ENCODE measurements around the gene STYXL2. TPM values are rescaled to one million over a fixed set of nuclear protein-coding genes. Genes with fewer than 3 reads are reported as not detected.

The STYXL2 gene
- total and polyA plus RNA-seq, 2 donors (not counting 3 experiments of a cell fraction or from before 2014, with no cell fraction given), result not detected

DNA sequence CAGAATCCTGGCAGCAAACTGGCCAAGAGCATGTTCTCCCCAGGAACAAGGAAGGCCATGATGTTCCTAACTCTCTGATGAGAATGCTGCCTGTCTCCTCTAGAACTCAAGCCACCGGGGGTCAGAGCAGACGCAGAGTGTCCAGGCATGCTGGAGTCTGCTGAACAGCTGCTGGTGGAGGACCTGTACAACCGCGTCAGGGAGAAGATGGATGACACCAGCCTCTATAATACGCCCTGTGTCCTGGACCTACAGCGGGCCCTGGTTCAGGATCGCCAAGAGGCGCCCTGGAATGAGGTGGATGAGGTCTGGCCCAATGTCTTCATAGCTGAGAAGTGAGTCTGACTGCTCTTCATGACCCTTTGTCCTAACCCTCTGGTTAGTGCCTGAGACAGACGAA lies 23.4 kb downstream of the STYXL2 start:
- FAIRE-seq, result no peak
- ChIA-PET CTCF (no interaction called here), POLR2A (no interaction called here)

DNA sequence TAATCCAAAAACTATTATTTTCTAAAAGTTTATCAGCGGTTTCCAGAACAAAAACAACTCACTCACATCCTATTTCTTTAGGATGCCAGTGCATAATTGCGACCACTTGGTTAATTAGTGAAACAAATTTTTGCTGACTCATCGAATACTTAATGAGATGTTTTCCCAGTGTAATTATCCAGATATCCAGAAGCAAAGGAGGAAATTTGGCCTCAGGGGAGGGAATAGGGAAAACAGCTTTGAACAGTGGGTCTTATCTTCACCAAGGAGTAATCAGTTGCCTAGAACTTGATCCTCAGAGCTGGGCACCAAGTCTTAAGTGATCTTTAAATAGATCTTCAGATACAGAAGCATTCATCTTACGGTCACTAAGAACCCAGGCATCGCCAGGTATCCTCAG lies 24.3 kb downstream of the STYXL2 start:
- TF ChIP-seq POLR2AphosphoS5 (IDR thresholded peaks at IDR 0.05; ENCODE audit: insufficient read depth, low read depth, low read length) (no peak), FOS (IDR thresholded peaks at IDR 0.05; ENCODE audit: borderline replicate concordance, insufficient read depth, low read length) (no peak), MYC (IDR thresholded peaks at IDR 0.05; ENCODE audit: low read depth, low read length) (no peak), GATA2 (IDR thresholded peaks at IDR 0.05; ENCODE audit: insufficient read depth, insufficient read length, low read depth, low read length) (no peak), JUN (IDR thresholded peaks at IDR 0.05; ENCODE audit: borderline replicate concordance, insufficient read depth, insufficient read length, low read depth) (no peak), MAX (IDR thresholded peaks at IDR 0.05; ENCODE audit: insufficient read depth, insufficient read length) (no peak), EZH2 (IDR thresholded peaks at IDR 0.05; ENCODE audit: borderline replicate concordance, low read depth, low read length, severe bottlenecking) (no peak)
- TF ChIP-seq, protein P1, sequence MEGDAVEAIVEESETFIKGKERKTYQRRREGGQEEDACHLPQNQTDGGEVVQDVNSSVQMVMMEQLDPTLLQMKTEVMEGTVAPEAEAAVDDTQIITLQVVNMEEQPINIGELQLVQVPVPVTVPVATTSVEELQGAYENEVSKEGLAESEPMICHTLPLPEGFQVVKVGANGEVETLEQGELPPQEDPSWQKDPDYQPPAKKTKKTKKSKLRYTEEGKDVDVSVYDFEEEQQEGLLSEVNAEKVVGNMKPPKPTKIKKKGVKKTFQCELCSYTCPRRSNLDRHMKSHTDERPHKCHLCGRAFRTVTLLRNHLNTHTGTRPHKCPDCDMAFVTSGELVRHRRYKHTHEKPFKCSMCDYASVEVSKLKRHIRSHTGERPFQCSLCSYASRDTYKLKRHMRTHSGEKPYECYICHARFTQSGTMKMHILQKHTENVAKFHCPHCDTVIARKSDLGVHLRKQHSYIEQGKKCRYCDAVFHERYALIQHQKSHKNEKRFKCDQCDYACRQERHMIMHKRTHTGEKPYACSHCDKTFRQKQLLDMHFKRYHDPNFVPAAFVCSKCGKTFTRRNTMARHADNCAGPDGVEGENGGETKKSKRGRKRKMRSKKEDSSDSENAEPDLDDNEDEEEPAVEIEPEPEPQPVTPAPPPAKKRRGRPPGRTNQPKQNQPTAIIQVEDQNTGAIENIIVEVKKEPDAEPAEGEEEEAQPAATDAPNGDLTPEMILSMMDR (IDR thresholded peaks at IDR 0.05; ENCODE audit: extremely low read depth in 1 of 2, insufficient read depth in 1 of 2, low read depth in 1 of 2, low read length in 2 of 2), result no peak
- FAIRE-seq, result no peak
- Histone ChIP-seq H3K27ac (ENCODE audit: insufficient read depth, low read depth, low read length) (no peak overlapping the region), H3K79me2 (ENCODE audit: control insufficient read depth, insufficient read depth, low read length) (no peaks in the 10 kb centered on the region), H3K4me2 (ENCODE audit: insufficient read depth, low read length) (no peak overlapping the region), H2AFZ (ENCODE audit: low read depth, low read length) (no peak overlapping the region), H3K4me3 (replicated peaks in 1 of 3; ENCODE audit: insufficient read depth in 1 of 3, low read depth in 1 of 3, low read length in 3 of 3) (no peak overlapping the region), H3K27me3 (ENCODE audit: control insufficient read depth in 2 of 2, insufficient read depth in 2 of 2, low read length in 2 of 2) (peaks cover 5 to 9% of the 10 kb centered on the region in 2 experiments), H3K9me3 (replicated peaks; ENCODE audit: control insufficient read depth, insufficient read depth, low read length) (no peaks in the 10 kb centered on the region), H3K4me1 (ENCODE audit: control insufficient read depth, extremely low read depth, insufficient read depth, low read length) (no peaks in the 10 kb centered on the region), H3K9me1 (replicated peaks; ENCODE audit: control insufficient read depth, extremely low read depth, insufficient read depth, low read length) (no peaks in the 10 kb centered on the region), H3K9ac (replicated peaks; ENCODE audit: extremely low read depth, insufficient read depth, low read length) (no peak overlapping the region), H3K36me3 (ENCODE audit: control insufficient read depth in 2 of 2, extremely low read depth in 1 of 2, insufficient read depth in 2 of 2, low read length in 2 of 2) (no peaks in the 10 kb centered on the region), H4K20me1 (replicated peaks; ENCODE audit: control insufficient read depth, extremely low read depth, insufficient read depth, low read length) (no peaks in the 10 kb centered on the region)
- POLR2A ChIA-PET, result no interaction called here
- CTCF ChIA-PET, result no interaction called here
- no peak for DNase-seq (ENCODE audit: low read depth, low spot score)
- dilution Hi-C loops (cut with MboI; ENCODE audit: extremely low pct_ligation_motif_present, low sequenced_read_pairs) (no loop called here), intact Hi-C loops (cut with micrococcal nuclease) (no loop called here)
- BruUV-seq (replicated peaks), result no TSS peak

More for the DNA sequence above, 23.4 kb downstream of the STYXL2 start:
- Histone ChIP-seq H3K36me3 (ENCODE audit: control insufficient read depth in 2 of 2, extremely low read depth in 1 of 2, insufficient read depth in 2 of 2, low read length in 2 of 2) (no peaks in the 10 kb centered on the region), H3K9me3 (replicated peaks; ENCODE audit: control insufficient read depth, insufficient read depth, low read length) (no peaks in the 10 kb centered on the region), H3K27me3 (ENCODE audit: control insufficient read depth in 2 of 2, insufficient read depth in 2 of 2, low read length in 2 of 2) (peaks cover 5 to 9% of the 10 kb centered on the region in 2 experiments), H3K4me2 (ENCODE audit: insufficient read depth, low read length) (no peak overlapping the region), H2AFZ (ENCODE audit: low read depth, low read length) (no peak overlapping the region), H3K9me1 (replicated peaks; ENCODE audit: control insufficient read depth, extremely low read depth, insufficient read depth, low read length) (no peaks in the 10 kb centered on the region), H4K20me1 (replicated peaks; ENCODE audit: control insufficient read depth, extremely low read depth, insufficient read depth, low read length) (no peaks in the 10 kb centered on the region), H3K27ac (ENCODE audit: insufficient read depth, low read depth, low read length) (no peak overlapping the region), H3K4me3 (replicated peaks in 1 of 3; ENCODE audit: insufficient read depth in 1 of 3, low read depth in 1 of 3, low read length in 3 of 3) (no peak overlapping the region), H3K4me1 (ENCODE audit: control insufficient read depth, extremely low read depth, insufficient read depth, low read length) (no peaks in the 10 kb centered on the region), H3K9ac (replicated peaks; ENCODE audit: extremely low read depth, insufficient read depth, low read length) (no peak overlapping the region), H3K79me2 (ENCODE audit: control insufficient read depth, insufficient read depth, low read length) (no peaks in the 10 kb centered on the region)
- dilution Hi-C loops (cut with MboI; ENCODE audit: extremely low pct_ligation_motif_present, low sequenced_read_pairs), result no loop called here
- no peak for TF ChIP-seq FOS (IDR thresholded peaks at IDR 0.05; ENCODE audit: borderline replicate concordance, insufficient read depth, low read length)
- no peak for TF ChIP-seq JUN (IDR thresholded peaks at IDR 0.05; ENCODE audit: borderline replicate concordance, insufficient read depth, insufficient read length, low read depth)
- intact Hi-C loops (cut with micrococcal nuclease), result no loop called here
- BruUV-seq (replicated peaks), result no TSS peak
- no peak for DNase-seq (ENCODE audit: low read depth, low spot score)

Data from endothelial cell of umbilical vein (primary cell).